ENCODE data around the gene IFIT3. TPM values are rescaled to one million over a fixed set of nuclear protein-coding genes. Genes with fewer than 3 reads are reported as not detected.

IFIT3 gene
- total and polyA plus RNA-seq, 2 donors (not counting 1 experiment from before 2014, with no cell fraction given), result 33.5 to 62.9 TPM

GRCh38 chr10:89341649-89342048 is 13.9 kb downstream of the IFIT3 start:
- no peak overlapping the region for H3K4me2 ChIP-seq (ENCODE audit: extremely low read depth, insufficient read depth, low read length)
- no peak overlapping the region for H3K27ac ChIP-seq (ENCODE audit: insufficient read depth, low read length)
- H3K79me2 ChIP-seq (ENCODE audit: control insufficient read depth, insufficient read depth, low read length), result no peaks in the 10 kb centered on the region
- H3K4me3 ChIP-seq (replicated peaks in 1 of 4; ENCODE audit: control extremely low read depth in 1 of 4, insufficient read depth in 1 of 4, low read depth in 3 of 4, low read length in 4 of 4), result no peak overlapping the region
- H3K9me3 ChIP-seq (ENCODE audit: control insufficient read depth, insufficient read depth, low read depth, low read length), result no peaks in the 10 kb centered on the region
- no peak for TF ChIP-seq EZH2 (IDR thresholded peaks at IDR 0.05; ENCODE audit: low read length, missing control alignments)
- TF ChIP-seq CTCF (conservative IDR thresholded peaks at IDR 0.05 in 1 of 2, IDR thresholded peaks at IDR 0.05 in 1 of 2; ENCODE audit: low read depth in 1 of 2, low read length in 2 of 2), result no peak
- no peak for DNase-seq (ENCODE audit: low read depth in 2 of 2)
- H2AFZ ChIP-seq (ENCODE audit: low read length), result no peak overlapping the region
- no peaks in the 10 kb centered on the region for H3K27me3 ChIP-seq (ENCODE audit: control insufficient read depth, insufficient read depth, low read length)
- no peak overlapping the region for H3K9ac ChIP-seq (ENCODE audit: insufficient read depth, low read length)
- H3K36me3 ChIP-seq (ENCODE audit: control insufficient read depth, insufficient read depth, low read length), result peaks cover 2% of the 10 kb centered on the region
- no peaks in the 10 kb centered on the region for H3K4me1 ChIP-seq (ENCODE audit: control insufficient read depth, extremely low read depth, insufficient read depth, low read length)
- no peaks in the 10 kb centered on the region for H4K20me1 ChIP-seq (ENCODE audit: control insufficient read depth, extremely low read depth, insufficient read depth, low read length)

GRCh38 chr10:89342206-89342958 is 14.6 kb downstream of the IFIT3 start:
- Histone ChIP-seq H3K9ac (ENCODE audit: insufficient read depth, low read length) (no peak overlapping the region), H3K36me3 (ENCODE audit: control insufficient read depth, insufficient read depth, low read length) (peaks cover 2% of the 10 kb centered on the region), H3K4me2 (ENCODE audit: extremely low read depth, insufficient read depth, low read length) (no peak overlapping the region), H3K4me1 (ENCODE audit: control insufficient read depth, extremely low read depth, insufficient read depth, low read length) (peaks cover 3% of the 10 kb centered on the region), H2AFZ (ENCODE audit: low read length) (no peak overlapping the region), H3K27ac (ENCODE audit: insufficient read depth, low read length) (no peak overlapping the region), H3K9me3 (ENCODE audit: control insufficient read depth, insufficient read depth, low read depth, low read length) (no peaks in the 10 kb centered on the region), H3K79me2 (ENCODE audit: control insufficient read depth, insufficient read depth, low read length) (no peaks in the 10 kb centered on the region), H3K4me3 (replicated peaks in 1 of 4; ENCODE audit: control extremely low read depth in 1 of 4, insufficient read depth in 1 of 4, low read depth in 3 of 4, low read length in 4 of 4) (no peak overlapping the region), H3K27me3 (ENCODE audit: control insufficient read depth, insufficient read depth, low read length) (no peaks in the 10 kb centered on the region), H4K20me1 (ENCODE audit: control insufficient read depth, extremely low read depth, insufficient read depth, low read length) (no peaks in the 10 kb centered on the region)
- DNase-seq (ENCODE audit: low read depth in 2 of 2), result peak; percentile 83 to 85
- TF ChIP-seq CTCF (conservative IDR thresholded peaks at IDR 0.05 in 1 of 2, IDR thresholded peaks at IDR 0.05 in 1 of 2; ENCODE audit: low read depth in 1 of 2, low read length in 2 of 2) (no peak), EZH2 (IDR thresholded peaks at IDR 0.05; ENCODE audit: low read length, missing control alignments) (no peak)

- H2AFZ ChIP-seq (ENCODE audit: low read length), result no peak overlapping the region
- peaks cover 2% of the 10 kb centered on the region for H3K36me3 ChIP-seq (ENCODE audit: control insufficient read depth, insufficient read depth, low read length)
- H3K4me1 ChIP-seq (ENCODE audit: control insufficient read depth, extremely low read depth, insufficient read depth, low read length), result peaks cover 3% of the 10 kb centered on the region
- H3K4me3 ChIP-seq (replicated peaks in 1 of 4; ENCODE audit: control extremely low read depth in 1 of 4, insufficient read depth in 1 of 4, low read depth in 3 of 4, low read length in 4 of 4), result no peak overlapping the region
- H4K20me1 ChIP-seq (ENCODE audit: control insufficient read depth, extremely low read depth, insufficient read depth, low read length), result no peaks in the 10 kb centered on the region
- no peak overlapping the region for H3K27ac ChIP-seq (ENCODE audit: insufficient read depth, low read length)
- no peak for TF ChIP-seq EZH2 (IDR thresholded peaks at IDR 0.05; ENCODE audit: low read length, missing control alignments)
- no peak for TF ChIP-seq CTCF (conservative IDR thresholded peaks at IDR 0.05 in 1 of 2, IDR thresholded peaks at IDR 0.05 in 1 of 2; ENCODE audit: low read depth in 1 of 2, low read length in 2 of 2)
- DNase-seq (ENCODE audit: low read depth in 2 of 2), result no peak
- H3K79me2 ChIP-seq (ENCODE audit: control insufficient read depth, insufficient read depth, low read length), result no peaks in the 10 kb centered on the region
- H3K9ac ChIP-seq (ENCODE audit: insufficient read depth, low read length), result no peak overlapping the region
- H3K27me3 ChIP-seq (ENCODE audit: control insufficient read depth, insufficient read depth, low read length), result no peaks in the 10 kb centered on the region
- no peaks in the 10 kb centered on the region for H3K9me3 ChIP-seq (ENCODE audit: control insufficient read depth, insufficient read depth, low read depth, low read length)
- no peak overlapping the region for H3K4me2 ChIP-seq (ENCODE audit: extremely low read depth, insufficient read depth, low read length)
Observed at GRCh38 chr10:89343089-89343767, 15.4 kb downstream of the IFIT3 start.

Data from fibroblast of lung (primary cell).